Measurements from ENCODE around the gene BLCAP.
A peak's percentile ranks its signal among the peaks of the same experiment; 100 is the strongest.
"Not testable (repeated sequence)": the region's sequence is repeated elsewhere in the genome, so short reads cannot be mapped to it uniquely, and the experiment has no call there.

The BLCAP gene

DNA sequence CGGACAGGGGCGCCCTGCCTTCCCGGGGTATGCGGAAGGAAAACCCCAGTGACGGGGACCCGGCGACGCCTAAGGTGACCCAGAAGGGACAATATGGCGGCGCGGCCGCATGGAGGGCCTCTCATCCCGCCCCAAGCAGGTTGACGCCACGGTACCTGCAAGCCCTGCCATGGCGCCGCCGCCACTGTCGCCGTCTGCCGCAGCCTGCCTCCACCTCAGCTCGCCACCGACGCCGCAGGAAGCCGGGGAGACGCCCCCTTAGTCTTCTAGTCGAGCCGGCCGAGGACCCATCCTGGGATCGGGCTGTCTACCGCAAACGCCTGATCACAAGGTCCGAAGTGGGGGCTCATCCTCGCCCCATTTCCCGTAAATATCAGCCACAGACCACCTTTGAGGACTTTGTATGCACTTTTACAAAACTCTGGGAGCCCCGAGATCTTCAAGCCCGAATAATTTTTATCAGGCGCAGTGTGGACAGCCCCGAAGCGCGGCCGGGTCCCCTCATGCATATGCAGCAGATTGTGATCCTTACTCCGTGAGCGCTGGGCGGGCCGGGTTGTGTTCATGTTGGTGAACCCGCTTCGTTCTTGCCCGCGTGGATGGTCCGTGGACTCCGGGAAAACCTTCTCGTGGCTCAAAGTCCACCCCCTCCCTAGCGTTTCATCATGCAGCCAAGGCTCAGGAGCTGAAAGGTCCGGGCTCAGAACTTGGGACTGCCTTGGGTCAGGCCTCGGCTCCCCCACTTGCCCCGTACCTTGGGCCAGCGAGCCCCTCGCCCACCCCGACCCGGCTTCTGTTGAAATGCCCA lies at the start of gene BLCAP:
Gene BLCAP (minus strand): TSS at position 239 of the 808 bp plus-strand sequence. CDS start 8,702 bp downstream, outside the sequence.
- DNase-seq (ENCODE audit: low spot score) = peak; percentile 97

DNA sequence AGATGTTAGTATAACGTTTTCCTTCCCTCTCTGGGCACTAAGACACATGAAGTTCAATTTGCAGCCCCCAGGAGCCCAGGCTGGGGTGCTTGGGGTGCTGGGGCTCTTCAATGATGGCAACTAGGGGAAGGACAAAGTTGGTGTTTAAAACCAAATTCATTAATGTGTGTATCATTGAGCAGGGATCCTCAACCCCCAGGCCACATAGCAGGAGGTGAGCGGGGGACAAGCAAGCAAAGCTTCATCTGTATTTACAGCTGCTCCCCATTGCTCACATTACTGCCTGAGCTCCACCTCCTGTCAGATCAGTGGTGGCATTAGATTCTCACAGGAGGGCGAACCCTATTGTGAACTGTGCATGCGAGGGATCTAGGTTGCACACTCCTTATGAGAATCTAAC lies 49.8 kb upstream of the BLCAP start:
- DNase-seq (ENCODE audit: low spot score) = not testable (repeated sequence)

GRCh38 chr20:37576911-37577310 lies 49.2 kb upstream of the BLCAP start:
- no peak for DNase-seq (ENCODE audit: low spot score)

DNA sequence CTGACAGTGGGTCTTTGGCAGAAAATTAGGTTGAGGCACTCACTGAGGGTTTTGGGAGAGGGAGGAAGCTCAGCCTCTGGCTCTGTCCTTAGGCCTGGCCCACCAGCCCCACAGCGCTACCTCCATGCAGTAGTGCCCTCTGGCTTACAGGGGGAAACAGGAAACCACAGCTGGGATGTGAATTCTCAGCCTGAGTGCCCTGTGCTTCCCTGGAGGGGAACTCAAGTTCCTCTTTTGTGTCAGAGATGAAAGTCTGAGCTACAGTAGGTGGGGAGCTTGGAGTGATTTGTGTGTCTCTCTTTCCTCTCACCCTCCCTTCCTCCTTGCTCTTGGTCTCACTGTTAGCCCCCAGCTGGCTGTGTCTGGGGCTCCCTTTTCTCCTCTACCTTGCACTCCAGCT lies 48.2 kb upstream of the BLCAP start:
- DNase-seq (ENCODE audit: low spot score) = no peak

DNA sequence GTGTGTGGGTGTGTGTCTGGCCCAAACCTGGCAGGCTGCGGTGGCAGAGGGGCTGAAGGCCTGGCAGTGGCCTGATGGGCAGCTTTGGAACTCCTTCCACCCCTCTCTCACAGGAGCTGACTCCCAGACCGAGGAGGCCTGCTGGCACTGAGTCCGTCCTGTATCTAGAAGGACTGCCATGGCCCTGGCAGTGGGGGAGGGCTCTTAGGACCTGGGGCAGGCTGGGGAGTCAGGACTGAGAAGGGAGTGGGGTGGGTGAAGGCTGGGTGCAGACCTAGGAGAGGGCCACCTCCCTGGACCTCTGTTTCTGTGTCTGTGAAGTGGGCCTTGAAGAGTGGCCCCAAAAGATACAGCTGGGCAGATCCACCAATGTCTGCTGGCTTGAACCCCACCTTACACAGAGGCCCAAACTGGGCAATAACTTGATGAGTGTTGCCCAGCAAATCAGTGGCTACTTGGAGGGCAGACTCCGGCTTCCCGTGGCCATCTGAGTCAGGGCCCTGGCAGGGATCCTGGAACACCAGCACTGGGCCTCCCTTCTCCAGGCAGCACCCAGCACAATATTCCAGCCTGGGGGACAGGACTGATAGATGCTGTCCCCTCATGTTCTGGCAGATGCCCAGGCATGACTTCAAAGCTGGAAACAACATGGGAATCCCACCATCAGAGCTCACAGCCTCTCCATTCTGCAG lies 46.7 kb upstream of the BLCAP start:
- DNase-seq (ENCODE audit: low spot score) = no peak

- DNase-seq (ENCODE audit: low spot score) = no peak
Observed at GRCh38 chr20:37573626-37574198, 46.0 kb upstream of the BLCAP start.

- DNase-seq (ENCODE audit: low spot score) = no peak
Observed at GRCh38 chr20:37571033-37571432, 43.4 kb upstream of the BLCAP start.

DNA sequence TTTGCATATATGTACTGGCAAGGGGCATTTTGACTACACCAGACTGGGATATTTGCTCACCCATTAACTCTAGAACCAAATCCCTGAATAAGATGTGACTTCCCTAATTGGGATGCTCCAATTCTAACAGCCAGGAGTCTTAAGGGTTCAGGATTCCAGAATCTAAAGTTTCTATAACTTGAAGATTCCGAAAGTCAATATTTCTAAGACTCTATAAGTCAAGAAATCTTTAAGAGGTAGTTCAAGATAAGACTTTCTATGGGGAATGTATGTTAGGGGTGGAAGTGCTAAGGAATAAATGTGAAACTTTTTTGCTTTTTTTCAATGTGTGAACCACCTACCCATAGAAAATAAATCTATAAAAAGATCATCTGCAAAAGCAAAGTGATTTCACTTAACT lies 42.7 kb upstream of the BLCAP start:
- DNase-seq (ENCODE audit: low spot score) = no peak

- DNase-seq (ENCODE audit: low spot score) = no peak
Observed at GRCh38 chr20:37567671-37568588, 40.3 kb upstream of the BLCAP start.

DNA sequence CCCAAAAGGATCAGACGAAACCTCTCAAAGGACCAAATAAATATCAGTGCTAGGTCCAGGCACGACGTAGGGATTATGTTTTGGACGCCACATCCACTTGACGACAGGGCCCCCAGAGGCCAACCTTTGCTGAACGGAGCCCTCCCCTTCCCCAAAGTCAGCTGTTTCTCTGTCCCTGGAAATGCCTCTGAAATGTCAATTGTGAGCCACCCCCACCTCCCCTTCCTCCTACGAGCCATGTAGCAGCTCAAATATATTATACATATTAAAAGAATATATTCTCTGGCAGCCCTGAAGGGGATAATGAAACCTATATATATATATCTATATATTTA lies 39.6 kb upstream of the BLCAP start:
- no peak for DNase-seq (ENCODE audit: low spot score)

DNA sequence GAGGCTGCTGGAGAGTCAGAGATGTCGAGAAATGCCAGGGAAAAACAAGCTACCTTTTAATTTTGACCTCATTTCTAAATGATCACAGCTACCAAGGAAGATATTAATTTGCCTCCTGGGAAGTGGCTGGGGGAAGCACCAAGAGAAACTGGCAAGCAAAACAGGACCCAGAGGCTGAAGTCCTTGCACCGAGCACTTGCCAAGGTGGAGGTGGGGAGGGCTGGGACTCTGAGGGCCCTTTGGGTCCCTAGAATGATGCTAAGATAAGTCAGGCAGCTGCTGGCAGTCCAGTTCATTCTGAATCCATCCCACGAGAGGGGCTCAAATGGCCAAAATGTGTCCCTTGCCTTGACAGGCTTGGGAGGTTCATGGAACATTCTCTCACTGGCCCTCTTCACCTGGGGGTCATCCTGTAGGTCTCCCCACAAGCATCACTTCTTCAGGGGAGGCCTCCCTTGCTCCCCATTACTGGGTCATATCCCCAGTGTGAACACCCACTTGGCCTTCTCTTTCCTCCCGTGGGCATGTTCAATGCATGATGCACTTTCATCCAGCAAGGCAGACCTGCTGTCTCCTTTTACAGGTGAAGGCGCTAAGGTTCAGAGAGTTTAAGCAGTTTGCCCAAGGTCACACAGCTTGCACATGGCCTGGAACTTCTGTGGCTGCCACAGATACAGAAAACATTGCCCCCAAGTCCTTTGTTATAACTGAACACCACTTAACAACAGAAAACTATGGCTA lies 39.1 kb upstream of the BLCAP start:
- DNase-seq (ENCODE audit: low spot score) = no peak

- no peak for DNase-seq (ENCODE audit: low spot score)
Observed at GRCh38 chr20:37565134-37565811, 37.6 kb upstream of the BLCAP start.

DNA sequence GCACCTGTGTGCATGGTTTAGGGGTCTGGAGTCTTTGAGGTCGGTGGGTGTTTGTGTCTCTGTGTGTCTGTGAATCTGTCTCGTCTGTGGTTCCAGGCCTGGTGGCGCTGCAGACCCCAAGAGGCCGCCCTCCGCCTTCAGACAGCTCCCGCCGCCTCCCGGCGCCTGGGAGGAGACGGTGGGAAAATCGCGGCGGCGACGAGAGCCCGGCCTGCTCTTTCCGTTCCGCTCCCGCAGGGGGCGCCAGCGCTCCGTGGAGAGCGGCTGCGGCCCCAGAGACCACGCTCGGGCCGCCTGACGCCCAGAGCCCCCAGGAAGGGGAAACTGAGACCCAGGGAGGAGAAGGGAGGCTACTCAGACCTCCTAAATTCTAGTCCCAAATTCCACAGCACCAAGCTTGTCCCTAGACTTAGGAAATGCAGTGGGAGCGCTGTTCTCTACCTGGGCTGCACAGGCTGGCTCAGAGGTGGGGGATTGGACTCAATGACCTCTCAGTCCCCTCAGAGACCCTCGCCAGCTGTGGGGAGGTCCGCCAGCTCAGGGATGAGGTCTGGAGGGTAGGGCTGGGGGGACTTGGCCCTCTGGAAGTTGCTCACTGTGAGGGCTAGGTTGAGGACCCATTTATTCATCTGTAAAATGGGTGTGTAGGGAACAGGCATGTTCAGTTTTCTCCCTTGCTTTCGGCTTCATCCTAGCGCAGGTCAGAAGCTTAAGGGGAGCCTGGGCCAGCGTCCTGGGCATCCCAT lies 36.9 kb upstream of the BLCAP start:
- DNase-seq (ENCODE audit: low spot score) = peak; percentile 71

- no peak for DNase-seq (ENCODE audit: low spot score)
Observed at GRCh38 chr20:37564016-37564387, 36.3 kb upstream of the BLCAP start.

- no peak for DNase-seq (ENCODE audit: low spot score)
Observed at GRCh38 chr20:37562695-37563480, 35.2 kb upstream of the BLCAP start.

- DNase-seq (ENCODE audit: low spot score) = no peak
Observed at GRCh38 chr20:37560629-37561028, 33.0 kb upstream of the BLCAP start.

- DNase-seq (ENCODE audit: low spot score) = no peak
Observed at GRCh38 chr20:37559312-37560027, 31.8 kb upstream of the BLCAP start.

DNA sequence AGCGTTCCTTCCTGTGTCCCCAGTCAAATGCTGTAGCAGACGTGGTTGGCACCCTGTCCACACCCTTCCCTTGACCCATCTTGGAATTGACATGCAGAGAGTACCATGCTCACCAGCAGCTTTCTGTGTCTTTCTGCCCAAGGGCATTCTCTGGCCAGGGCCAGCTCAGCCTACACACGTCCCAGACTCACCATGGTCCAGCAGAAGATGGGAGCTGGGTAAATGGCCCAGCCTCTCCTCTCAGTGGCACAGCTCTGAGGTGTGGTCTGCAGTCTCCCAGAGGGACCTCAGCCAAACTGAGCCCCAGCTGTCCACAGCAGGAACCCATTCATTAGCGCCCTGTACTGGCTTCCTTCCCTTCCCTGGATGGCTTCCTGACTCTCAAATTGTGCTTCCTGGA lies 31.1 kb upstream of the BLCAP start:
- no peak for DNase-seq (ENCODE audit: low spot score)

DNA sequence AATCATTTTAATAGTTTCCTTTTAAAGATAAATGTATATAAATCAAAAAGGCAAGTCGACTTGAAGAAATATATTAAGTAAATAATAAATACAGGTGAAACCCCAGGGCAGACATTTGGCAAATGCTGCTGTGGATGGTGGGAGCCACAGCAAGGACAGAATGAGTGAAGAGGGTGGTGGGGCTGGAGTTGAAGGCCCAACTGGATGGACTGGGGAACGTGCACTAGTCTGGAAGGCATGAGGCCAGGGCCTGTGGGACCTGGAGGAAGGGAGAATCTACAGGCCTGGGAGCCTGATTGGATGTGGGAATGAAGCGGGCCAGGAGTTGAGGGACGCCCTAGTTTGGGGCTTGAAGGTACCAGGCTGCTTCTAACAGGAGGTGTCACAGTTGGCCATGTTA lies 30.6 kb upstream of the BLCAP start:
- no peak for DNase-seq (ENCODE audit: low spot score)
